ENCODE data around the gene RNF114.
"Not testable (repeated sequence)": the region's sequence is repeated elsewhere in the genome, so short reads cannot be mapped to it uniquely, and the experiment has no call there.

Gene RNF114

DNA sequence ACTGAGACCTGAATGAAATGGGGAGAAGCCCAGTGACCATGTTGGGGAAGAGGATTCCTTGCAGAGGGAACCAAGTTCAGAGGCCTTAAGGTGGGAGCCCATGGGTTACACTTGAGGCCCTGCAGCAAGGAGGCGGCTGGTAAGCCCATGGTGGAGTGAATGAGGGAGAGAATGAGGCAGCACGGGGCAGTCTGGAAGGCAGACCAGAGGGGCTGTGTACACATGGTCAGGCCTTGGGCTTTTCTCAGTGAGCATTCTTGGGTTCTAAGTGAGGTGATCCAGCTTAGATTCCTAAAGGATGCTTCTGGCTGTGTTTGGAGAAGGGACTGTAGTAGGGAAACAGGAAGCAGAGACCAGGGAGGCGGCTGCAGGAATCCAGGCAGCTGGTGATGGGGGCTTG, 19.0 kb downstream of the RNF114 start:
- TF ChIP-seq ZNF274 (IDR thresholded peaks at IDR 0.05; ENCODE audit: low read depth, low read length) = no peak
- H3K4me3 ChIP-seq (ENCODE audit: low read length) = no peak overlapping the region

DNA sequence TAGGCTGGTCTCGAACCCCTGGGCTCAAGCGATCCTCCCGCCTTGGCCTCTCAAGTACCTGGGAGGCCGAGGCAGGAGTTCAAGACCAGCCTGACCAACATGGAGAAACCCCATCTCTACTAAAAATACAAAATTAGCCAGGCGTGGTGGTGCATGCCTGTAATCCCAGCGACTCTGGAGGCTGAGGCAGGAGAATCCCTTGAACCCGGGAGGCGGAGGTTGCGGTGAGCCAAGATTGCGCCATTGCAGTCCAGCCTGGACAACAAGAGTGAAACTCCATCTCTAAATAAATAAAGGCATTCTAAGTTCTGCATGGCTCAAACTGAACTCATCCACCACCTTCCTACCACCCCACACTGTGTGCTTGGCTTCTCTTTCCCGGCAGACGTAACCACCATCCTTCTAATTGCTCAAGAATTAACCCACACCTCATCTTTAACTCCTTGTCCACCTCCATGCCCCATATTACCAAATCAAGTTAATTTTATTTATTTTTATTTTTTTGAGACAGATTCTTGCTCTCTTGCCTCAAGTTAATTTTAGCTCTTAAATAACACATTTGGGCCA, 19.7 kb downstream of the RNF114 start:
- H3K4me3 ChIP-seq (ENCODE audit: low read length) = not testable (repeated sequence)

DNA sequence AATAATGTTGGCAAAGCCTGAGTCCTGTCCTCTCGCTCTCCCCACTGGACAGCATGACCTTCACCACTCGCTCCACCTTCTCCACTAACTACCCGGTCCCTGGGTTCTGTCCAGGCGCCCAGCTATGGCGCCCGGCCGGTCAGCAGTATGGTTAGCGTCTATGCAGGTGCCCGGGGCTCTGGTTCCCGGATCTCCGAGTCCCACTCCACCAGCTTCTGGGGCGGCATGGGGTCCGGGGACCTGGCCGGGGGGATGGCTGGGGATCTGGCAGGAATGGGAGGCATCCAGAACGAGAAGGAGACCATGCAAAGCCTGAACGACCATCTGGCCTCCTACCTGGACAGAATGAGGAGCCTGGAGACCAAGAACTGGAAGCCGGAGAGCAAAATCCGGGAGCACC, 20.5 kb downstream of the RNF114 start:
- no peak overlapping the region for H3K4me3 ChIP-seq (ENCODE audit: low read length)
- TF ChIP-seq ZNF274 (IDR thresholded peaks at IDR 0.05; ENCODE audit: low read depth, low read length) = no peak

GRCh38 chr20:49957089-49957938, 21.1 kb downstream of the RNF114 start:
- not testable (repeated sequence) for H3K4me3 ChIP-seq (ENCODE audit: low read length)

DNA sequence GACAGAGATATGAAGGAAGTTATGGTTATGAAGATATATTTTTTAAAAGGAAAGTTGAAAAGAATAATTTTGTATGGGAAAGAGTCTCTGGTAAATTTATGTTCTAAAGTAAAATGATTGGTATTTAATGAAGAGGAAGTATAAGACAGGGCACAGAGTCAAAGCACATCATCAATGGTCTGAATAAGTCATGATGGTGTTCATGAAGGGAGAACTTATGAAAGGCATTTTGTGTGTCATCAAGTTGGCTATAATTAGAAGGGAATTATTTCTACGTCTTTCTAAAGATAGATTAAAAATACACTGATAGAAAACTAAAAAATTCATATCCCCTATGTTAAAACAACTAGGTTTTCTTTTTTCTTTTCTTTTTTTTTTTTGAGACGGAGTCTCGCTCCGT, 25.2 kb downstream of the RNF114 start:
- TF ChIP-seq ZNF274 (IDR thresholded peaks at IDR 0.05; ENCODE audit: low read depth, low read length) = no peak
- no peak overlapping the region for H3K4me3 ChIP-seq (ENCODE audit: low read length)

DNA sequence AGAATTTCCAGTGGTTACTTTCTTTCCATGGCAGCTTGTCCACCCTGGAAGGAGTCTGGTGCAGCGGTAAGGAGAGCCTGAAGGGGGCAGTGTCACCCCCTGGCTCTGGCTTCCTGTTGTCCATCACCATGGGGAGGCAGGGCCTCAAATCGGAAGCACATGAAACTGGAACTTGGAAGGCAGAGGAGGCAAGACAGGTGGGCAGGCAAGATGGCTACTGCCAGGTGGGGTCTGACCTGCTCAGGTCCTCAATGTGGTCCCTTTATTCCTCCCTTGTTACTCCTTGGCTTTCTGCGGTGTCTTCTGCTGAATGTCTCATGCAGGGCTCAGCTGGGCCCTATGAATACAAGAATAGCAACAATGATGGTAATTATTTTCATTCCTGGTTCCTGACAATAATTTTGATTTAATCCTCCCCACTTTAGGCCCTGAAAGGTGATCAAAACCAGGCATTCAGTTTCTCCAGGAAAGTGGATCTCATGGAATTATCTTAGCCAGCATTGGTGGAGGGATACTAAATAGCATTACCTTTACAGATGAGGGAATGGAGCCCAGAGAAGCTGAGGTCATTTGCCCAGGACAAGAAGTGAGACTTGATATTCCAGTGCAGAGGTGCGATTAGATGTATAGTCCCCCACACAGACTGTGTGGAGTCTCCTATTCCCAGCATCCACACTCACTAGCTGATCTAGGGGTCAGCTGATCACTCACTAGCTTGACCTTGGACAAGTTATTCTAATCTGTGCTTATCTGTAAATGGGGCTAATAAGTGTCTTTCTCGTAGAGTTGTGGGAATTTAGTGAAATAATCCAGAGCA, 29.0 kb downstream of the RNF114 start:
- no peak for TF ChIP-seq ZNF274 (IDR thresholded peaks at IDR 0.05; ENCODE audit: low read depth, low read length)
- no peak overlapping the region for H3K4me3 ChIP-seq (ENCODE audit: low read length)

GRCh38 chr20:49965781-49966305, 29.6 kb downstream of the RNF114 start:
- no peak for TF ChIP-seq ZNF274 (IDR thresholded peaks at IDR 0.05; ENCODE audit: low read depth, low read length)
- no peak overlapping the region for H3K4me3 ChIP-seq (ENCODE audit: low read length)

GRCh38 chr20:49966861-49967260, 30.7 kb downstream of the RNF114 start:
- no peak overlapping the region for H3K4me3 ChIP-seq (ENCODE audit: low read length)
- no peak for TF ChIP-seq ZNF274 (IDR thresholded peaks at IDR 0.05; ENCODE audit: low read depth, low read length)

- TF ChIP-seq ZNF274 (IDR thresholded peaks at IDR 0.05; ENCODE audit: low read depth, low read length) = no peak
- H3K4me3 ChIP-seq (ENCODE audit: low read length) = no peak overlapping the region
These were observed 33.0 kb downstream of the RNF114 start for GRCh38 chr20:49969234-49969633.

DNA sequence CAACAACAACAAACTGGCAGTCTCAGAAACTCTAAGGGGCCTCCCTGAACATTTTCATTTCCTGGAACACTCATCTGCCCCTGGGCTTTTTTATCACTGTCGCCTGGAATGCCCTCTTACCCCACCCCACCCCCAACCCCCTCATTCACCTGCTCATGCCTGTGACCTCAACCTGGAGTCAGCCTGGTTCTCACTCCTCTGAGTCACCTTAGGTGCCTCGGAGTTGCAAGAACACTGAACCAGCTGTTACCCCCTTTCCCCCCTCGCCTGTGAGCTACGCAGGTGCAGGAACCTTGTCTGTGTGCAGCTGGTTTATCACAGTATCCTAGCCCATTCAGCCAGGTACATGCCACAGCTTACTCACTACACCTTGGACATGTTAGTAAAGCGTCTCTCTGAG, 33.7 kb downstream of the RNF114 start:
- no peak overlapping the region for H3K4me3 ChIP-seq (ENCODE audit: low read length)
- TF ChIP-seq ZNF274 (IDR thresholded peaks at IDR 0.05; ENCODE audit: low read depth, low read length) = no peak

DNA sequence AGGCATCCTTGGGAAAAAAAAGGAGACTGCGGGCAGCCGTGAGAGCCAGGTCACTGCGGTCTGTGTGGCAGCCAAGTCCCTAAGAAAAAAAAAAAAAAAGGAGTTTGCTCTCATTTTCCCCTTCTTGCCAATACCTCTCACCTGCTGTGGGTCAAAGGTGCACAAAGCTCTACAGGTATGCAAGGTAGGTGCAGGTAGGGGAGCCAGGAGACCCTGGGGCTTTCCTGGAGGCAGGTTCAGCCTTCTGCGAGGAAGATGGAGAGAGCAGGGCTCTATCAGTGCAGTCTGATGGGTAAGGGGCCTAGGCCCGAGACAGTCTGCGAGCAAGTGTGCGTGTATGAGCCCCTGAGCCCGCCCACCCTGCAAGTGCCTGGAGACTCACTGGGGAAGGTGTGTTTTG, 34.3 kb downstream of the RNF114 start:
- TF ChIP-seq ZNF274 (IDR thresholded peaks at IDR 0.05; ENCODE audit: low read depth, low read length) = no peak
- no peak overlapping the region for H3K4me3 ChIP-seq (ENCODE audit: low read length)

DNA sequence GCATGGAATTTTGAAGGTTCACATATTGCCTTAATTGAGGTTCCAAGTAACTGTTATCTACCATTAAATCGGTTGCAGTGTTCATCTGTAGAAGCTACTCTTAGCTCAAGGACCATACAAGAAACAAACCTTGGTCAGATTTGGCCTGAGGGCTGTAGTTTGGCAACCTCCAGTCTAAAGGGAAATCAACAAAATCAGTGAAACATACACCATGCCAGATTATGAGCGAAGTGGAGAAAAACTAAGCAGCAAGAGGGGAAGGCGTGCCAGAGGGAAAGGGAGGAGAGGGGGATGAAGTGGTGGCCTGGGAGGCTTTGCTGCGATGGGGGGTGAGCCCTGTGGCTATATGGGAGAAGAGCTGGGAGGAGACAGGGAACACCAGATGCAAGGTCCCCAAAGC, 37.8 kb downstream of the RNF114 start:
- no peak for TF ChIP-seq ZNF274 (IDR thresholded peaks at IDR 0.05; ENCODE audit: low read depth, low read length)
- no peak overlapping the region for H3K4me3 ChIP-seq (ENCODE audit: low read length)

DNA sequence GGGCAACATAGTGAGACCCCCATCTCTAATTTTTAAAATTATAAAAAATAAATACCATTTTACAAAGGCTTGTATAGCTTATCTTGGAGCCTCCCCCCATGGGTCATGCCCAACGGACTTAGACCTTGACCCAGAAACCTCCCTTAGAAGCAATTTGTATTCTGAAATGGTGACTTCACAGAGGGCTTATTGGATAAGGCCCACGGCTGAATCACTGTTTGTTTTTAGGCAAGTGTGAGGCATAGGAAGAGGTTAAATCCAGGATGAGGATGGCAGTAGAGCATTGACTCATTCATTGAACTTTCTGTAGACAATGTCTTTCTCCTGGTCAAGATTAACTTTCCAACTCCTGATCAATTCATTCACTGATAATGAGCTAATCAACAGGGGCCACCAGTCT, 40.3 kb downstream of the RNF114 start:
- no peak for TF ChIP-seq ZNF274 (IDR thresholded peaks at IDR 0.05; ENCODE audit: low read depth, low read length)
- no peak overlapping the region for H3K4me3 ChIP-seq (ENCODE audit: low read length)

DNA sequence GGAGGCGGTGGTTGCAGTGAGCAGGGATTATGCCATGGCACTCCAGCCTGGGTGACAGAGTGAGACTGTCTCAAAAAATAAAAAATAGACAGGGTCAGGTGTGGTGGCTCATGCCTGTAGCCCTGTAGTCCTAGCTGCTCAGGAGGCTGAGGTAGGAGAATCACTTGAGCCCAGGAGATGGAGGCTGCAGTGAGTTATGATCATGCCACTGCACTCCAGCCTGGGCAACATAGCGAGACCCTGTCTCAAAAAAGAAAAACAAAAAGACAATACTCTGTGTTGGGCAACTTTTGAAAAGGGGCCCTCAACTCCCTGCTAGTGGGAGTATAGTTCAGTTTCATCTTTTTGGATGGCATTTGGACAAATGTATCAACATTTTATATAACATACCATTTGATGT, 41.5 kb downstream of the RNF114 start:
- not testable (repeated sequence) for H3K4me3 ChIP-seq (ENCODE audit: low read length)

GRCh38 chr20:49978685-49979029, 42.5 kb downstream of the RNF114 start:
- H3K4me3 ChIP-seq (ENCODE audit: low read length) = no peak overlapping the region
- no peak for TF ChIP-seq ZNF274 (IDR thresholded peaks at IDR 0.05; ENCODE audit: low read depth, low read length)
